Esophagus muscularis mucosa (tissue), 4 donors: ENCODE results near the gene NDUFV1. TPM values are rescaled to one million over a fixed set of nuclear protein-coding genes. Genes with fewer than 3 reads are reported as not detected.

Source experiments
- DNase-seq: peaks from one replicate; pipeline ENCODE4 v3.0.0-alpha.2; 2017; ENCODE audit errors: extremely low spot score
- H3K27ac ChIP-seq, 4 donors: fragments of 200-600 bp; sonication (generic); replicated peaks in 1 of 4; 1 replicate in 3 of 4; 2 replicates in 1 of 4; pipeline ENCODE4 v1.5.1; 2016 to 2019; ENCODE audit warnings: mild to moderate bottlenecking in 1 of 4
- H3K27me3 ChIP-seq, 4 donors: fragments of 200-600 bp; sonication (generic); one replicate each; pipeline versions ENCODE4 v1.5.1 to v1.6.0; 2016 to 2019
- H3K36me3 ChIP-seq, 4 donors: fragments of 200-600 bp; sonication (generic); one replicate each; pipeline ENCODE4 v1.5.1; 2016 to 2019
- H3K4me1 ChIP-seq, 4 donors: fragments of 200-600 bp; sonication (generic); one replicate each; pipeline ENCODE4 v1.5.1; 2016 to 2019
- H3K4me3 ChIP-seq, 4 donors: fragments of 200-600 bp; sonication (generic); 1 replicate in 2 of 4; 2 replicates in 2 of 4; pipeline ENCODE4 v1.5.1; 2016 to 2019; ENCODE audit warnings: mild to moderate bottlenecking in 4 of 4, moderate library complexity in 1 of 4
- H3K9me3 ChIP-seq, 4 donors: fragments of 200-600 bp; sonication (generic); 1 replicate in 3 of 4; 2 replicates in 1 of 4; pipeline ENCODE4 v1.5.1; 2016 to 2019
- CTCF ChIP-seq, 3 experiments: fragments of 200-600 bp in 2 of 3; fragments of 450-650 bp in 1 of 3; sonication (generic) in 2 of 3; IDR thresholded peaks; one replicate each; pipeline ENCODE4 v1.5.1; 2017 to 2019; ENCODE audit warnings: antibody characterized with exemption in 3 of 3, mild to moderate bottlenecking in 2 of 3, moderate library complexity in 1 of 3
- EP300 ChIP-seq: sonication (generic); formaldehyde crosslinking; IDR thresholded peaks from one replicate; pipeline ENCODE4 v1.6.1; 2017; ENCODE audit warnings: antibody characterized with exemption
- POLR2A ChIP-seq: fragments of 450-650 bp; IDR thresholded peaks from one replicate; pipeline ENCODE4 v1.6.1; 2017; ENCODE audit warnings: antibody characterized with exemption, moderate library complexity, mild to moderate bottlenecking, low read depth
- POLR2AphosphoS5 ChIP-seq, 2 donors: sonication (generic); formaldehyde crosslinking; IDR thresholded peaks; one replicate each; pipeline ENCODE4 v1.6.1; 2017; ENCODE audit warnings: antibody characterized with exemption in 2 of 2
- WGBS: methylation state at CpG from one replicate; pipeline ENCODE4 v1.1.5; 2018; 5-methylcytosine and 5-hydroxymethylcytosine counted together
- intact Hi-C: fragments of 100-400 bp; cut with DNase I; formaldehyde crosslinking; loops from one replicate; pipeline ENCODE4 v1.15.1; 2023
- total RNA-seq, 4 donors: library from RNA; depleted of rRNA; stranded (reverse); fragments of >200 nt; gene quantifications; one replicate each; pipeline versions ENCODE4 v1.1.0 to v1.2.1, GENCODE V29; 2016

Gene NDUFV1
- total RNA-seq, 4 donors from 2014 or later: 196 to 252 (median 212) TPM

- WGBS: 97% methylated on average over 2 of the region's 2 CpGs
- Histone ChIP-seq H3K4me3 (no peak overlapping the region), H3K27ac (no peak overlapping the region), H3K9me3 (no peaks in the 10 kb centered on the region), H3K4me1 (peaks cover 11 to 29% (median 22%) of the 10 kb centered on the region in 4 donors), H3K27me3 (peaks cover 0 to 8% (median 0%) of the 10 kb centered on the region in 4 donors), H3K36me3 (no peaks in the 10 kb centered on the region)
- intact Hi-C loops: loop anchor here (5.0 kb wide), 1 partner anchor 175 kb away; no protein-coding TSS in a partner anchor
- no peak for TF ChIP-seq POLR2A
- no peak for TF ChIP-seq CTCF (IDR thresholded peaks at IDR 0.05)
- TF ChIP-seq EP300: no peak
- no peak for TF ChIP-seq POLR2AphosphoS5 (IDR thresholded peaks at IDR 0.05)
- DNase-seq: no peak
Measured at GRCh38 chr11:67631853-67632174, 25.1 kb downstream of the NDUFV1 start.

- H3K36me3 ChIP-seq: no peaks in the 10 kb centered on the region
- 89% methylated on average over 7 of the region's 12 CpGs for WGBS
- intact Hi-C loops: loop anchor here (5.0 kb wide), 1 partner anchor 175 kb away; no protein-coding TSS in a partner anchor
- H3K27ac ChIP-seq: no peak overlapping the region
- no peak for DNase-seq
- no peaks in the 10 kb centered on the region for H3K9me3 ChIP-seq
- H3K4me3 ChIP-seq: no peak overlapping the region
- peaks cover 11 to 29% (median 22%) of the 10 kb centered on the region in 4 donors for H3K4me1 ChIP-seq
- H3K27me3 ChIP-seq: peaks cover 0 to 8% (median 0%) of the 10 kb centered on the region in 4 donors
- no peak for TF ChIP-seq POLR2A
- no peak for TF ChIP-seq CTCF (IDR thresholded peaks at IDR 0.05)
- TF ChIP-seq EP300: no peak
Measured at GRCh38 chr11:67632175-67632981, 25.6 kb downstream of the NDUFV1 start.

- intact Hi-C loops: loop anchor here (5.0 kb wide), 1 partner anchor 174 kb away; no protein-coding TSS in a partner anchor
- 93% methylated on average over 30 of the region's 30 CpGs for WGBS
- Histone ChIP-seq H3K4me3 (no peak overlapping the region), H3K36me3 (no peaks in the 10 kb centered on the region), H3K4me1 (peaks cover 11 to 28% (median 22%) of the 10 kb centered on the region in 4 donors), H3K27ac (no peak overlapping the region), H3K27me3 (peaks cover 0 to 8% (median 0%) of the 10 kb centered on the region in 4 donors), H3K9me3 (no peaks in the 10 kb centered on the region)
- no peak for DNase-seq
- TF ChIP-seq CTCF (IDR thresholded peaks at IDR 0.05) (no peak), EP300 (no peak), POLR2AphosphoS5 (IDR thresholded peaks at IDR 0.05) (no peak), POLR2A (no peak)
Measured at GRCh38 chr11:67632982-67633755, 26.4 kb downstream of the NDUFV1 start.

GRCh38 chr11:67633758-67634365, 27.1 kb downstream of the NDUFV1 start:
- TF ChIP-seq CTCF (IDR thresholded peaks at IDR 0.05): no peak
- TF ChIP-seq EP300: no peak
- TF ChIP-seq POLR2AphosphoS5 (IDR thresholded peaks at IDR 0.05): no peak
- no peak for TF ChIP-seq POLR2A
- H3K36me3 ChIP-seq: no peaks in the 10 kb centered on the region
- 78% methylated on average over 8 of the region's 22 CpGs for WGBS
- H3K27ac ChIP-seq: no peak overlapping the region
- H3K4me1 ChIP-seq: peaks cover 8 to 22% (median 18%) of the 10 kb centered on the region in 4 donors
- H3K9me3 ChIP-seq: no peaks in the 10 kb centered on the region
- DNase-seq: no peak
- intact Hi-C loops: loop anchor here (5.0 kb wide), 1 partner anchor 173 kb away; no protein-coding TSS in a partner anchor
- H3K4me3 ChIP-seq: no peak overlapping the region
- H3K27me3 ChIP-seq: peaks cover 0 to 14% (median 0%) of the 10 kb centered on the region in 4 donors
